GM18507 (cell line): ENCODE data around the gene CAT.
"Not testable (repeated sequence)": the region's sequence is repeated elsewhere in the genome, so short reads cannot be mapped to it uniquely, and the experiment has no call there.

ENCODE experiments used
- DNase-seq: peaks from one replicate; pipeline ENCODE4 v3.0.0; 2011; ENCODE audit warnings: low read depth; ENCODE audit not compliant: insufficient read length; ENCODE audit errors: extremely low spot score
- FAIRE-seq: peaks from 2 replicates; lab custom pipeline; 2011; peaks lifted over from hg19 to GRCh38; lab: Jason Lieb, UNC

Gene CAT

DNA sequence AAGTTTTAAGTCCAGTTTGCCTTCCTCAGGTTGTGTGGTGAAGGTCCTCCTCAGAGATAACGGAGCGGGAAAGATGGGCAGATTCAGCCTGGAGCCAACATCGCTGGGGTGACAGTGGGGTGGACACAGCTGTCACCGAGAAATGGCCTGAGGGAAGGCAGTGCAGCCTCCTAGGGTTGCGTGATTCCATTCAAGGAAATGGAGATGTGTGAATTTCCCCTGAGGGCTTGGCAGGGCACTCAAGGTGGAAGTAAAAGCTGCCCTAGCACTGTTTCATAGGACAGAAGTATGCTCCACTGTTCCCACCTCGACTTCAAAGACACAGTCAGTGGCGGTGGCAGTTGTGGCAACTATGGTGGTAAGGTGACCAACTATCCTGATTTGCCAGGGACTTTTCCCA lies 15.4 kb upstream of the CAT start:
- DNase-seq (no peak), FAIRE-seq (no peak)

GRCh38 chr11:34424826-34425225 lies 13.9 kb upstream of the CAT start:
- not testable (repeated sequence) for DNase-seq, FAIRE-seq

GRCh38 chr11:34425360-34425759 lies 13.4 kb upstream of the CAT start:
- DNase-seq, result no peak
- FAIRE-seq, result no peak

DNA sequence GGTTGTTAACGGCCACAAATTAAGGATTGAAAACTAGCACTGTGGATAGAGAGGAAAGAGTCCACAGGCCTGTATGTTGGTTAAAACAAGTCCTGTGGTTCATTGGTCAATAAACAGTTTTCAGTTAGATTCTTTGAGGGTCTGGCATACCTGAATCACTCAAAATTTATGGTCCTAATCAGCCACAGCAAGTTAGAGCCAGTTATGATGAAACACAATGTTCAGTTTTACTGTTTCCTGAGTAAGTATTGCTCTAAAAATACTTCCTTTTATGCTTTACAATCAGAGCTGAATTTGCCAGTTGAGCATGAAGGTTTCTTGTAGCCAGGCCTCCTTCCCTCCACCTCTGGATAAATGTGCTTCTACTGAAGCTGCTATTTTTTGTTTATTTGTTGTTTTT lies 12.9 kb upstream of the CAT start:
- FAIRE-seq (no peak), DNase-seq (no peak)

DNA sequence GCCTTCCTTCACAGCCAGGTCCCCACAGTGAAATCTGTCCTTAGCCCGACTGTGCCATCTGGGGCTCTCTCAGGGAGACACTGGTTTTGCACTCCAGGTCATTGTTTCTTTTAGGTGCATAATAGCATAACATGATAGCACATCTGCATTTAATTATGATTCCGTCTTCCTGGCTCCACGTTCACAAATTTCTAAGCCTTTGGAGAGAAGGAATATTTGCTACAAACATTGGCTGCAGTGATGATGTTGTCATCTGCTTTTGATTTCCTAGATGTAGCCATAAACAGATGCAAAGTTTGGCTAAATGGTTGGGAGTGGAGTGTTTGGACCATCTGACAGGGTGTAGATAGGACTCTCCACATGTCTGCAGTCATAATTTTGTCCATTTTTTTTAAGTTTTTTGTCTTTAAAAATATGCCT lies 12.0 kb upstream of the CAT start:
- no peak for FAIRE-seq
- DNase-seq, result no peak

DNA sequence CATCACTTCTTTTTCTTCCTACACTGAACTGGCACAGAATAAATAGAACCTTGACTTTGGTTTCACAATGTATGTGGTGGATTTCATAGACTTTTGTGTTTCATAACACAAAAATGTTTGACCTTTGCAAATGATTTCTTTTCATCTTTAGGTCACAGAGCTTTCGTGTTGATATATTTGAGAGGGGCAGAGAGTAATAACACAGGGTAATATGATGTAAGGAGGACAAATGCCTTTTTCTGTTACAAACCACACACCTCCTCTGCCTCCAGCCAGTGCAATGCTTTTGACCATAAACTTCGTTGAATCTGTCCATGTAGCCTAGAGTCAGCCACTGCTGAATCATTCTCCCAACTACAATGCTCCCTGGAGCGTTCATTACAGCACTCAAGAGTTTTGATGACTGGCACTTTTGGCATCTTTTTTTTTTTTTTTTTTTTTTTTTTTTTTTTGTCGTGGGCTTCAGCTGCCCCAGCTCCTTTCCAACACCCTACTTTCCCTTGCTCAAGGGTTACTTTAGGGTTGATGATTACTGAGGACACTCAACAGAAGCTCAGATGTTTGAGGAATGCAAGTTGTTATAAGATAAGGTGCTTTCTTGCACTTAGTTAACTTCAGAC lies 11.4 kb upstream of the CAT start:
- DNase-seq, result no peak

DNA sequence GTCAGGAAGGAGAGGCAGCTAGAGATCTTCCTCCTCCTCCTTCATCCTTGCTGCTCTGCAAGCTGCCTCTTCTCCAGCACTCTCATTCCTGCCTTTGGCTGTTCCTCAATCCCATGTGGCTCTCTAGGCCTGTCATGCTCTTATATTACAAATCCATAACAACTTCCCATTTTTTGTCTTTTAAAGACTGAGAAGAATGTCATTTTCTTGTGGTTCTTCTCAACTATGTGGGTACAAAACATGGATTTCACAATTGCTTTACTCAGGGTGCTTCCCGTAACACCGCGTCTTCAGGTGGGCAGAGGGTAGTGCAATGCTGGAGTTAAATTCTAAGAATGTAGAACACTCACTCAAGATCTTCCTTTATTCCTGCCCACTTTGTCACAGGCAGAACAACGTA lies 6.8 kb upstream of the CAT start:
- no peak for DNase-seq
- FAIRE-seq, result no peak

More for the DNA sequence above, 11.4 kb upstream of the CAT start:
- FAIRE-seq, result no peak

DNA sequence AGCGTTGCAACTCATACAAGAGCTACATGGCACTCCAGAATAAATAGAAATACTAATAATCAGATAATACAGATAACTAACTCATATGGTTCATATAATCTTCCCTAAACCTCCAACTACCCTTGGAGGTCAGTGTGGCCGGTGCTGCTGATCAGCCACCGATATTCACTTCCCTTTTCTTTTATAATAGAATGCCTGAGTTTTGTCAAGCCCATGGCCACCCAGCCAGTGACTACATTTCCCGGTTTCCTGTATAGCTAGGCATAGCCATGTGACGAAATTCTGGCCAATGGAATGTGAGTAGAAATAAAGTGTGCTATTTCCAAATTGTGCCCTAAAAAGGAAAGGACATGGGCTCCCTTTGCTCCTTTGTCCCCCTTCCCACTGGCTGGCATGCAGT lies 5.9 kb upstream of the CAT start:
- FAIRE-seq (no peak), DNase-seq (no peak)

DNA sequence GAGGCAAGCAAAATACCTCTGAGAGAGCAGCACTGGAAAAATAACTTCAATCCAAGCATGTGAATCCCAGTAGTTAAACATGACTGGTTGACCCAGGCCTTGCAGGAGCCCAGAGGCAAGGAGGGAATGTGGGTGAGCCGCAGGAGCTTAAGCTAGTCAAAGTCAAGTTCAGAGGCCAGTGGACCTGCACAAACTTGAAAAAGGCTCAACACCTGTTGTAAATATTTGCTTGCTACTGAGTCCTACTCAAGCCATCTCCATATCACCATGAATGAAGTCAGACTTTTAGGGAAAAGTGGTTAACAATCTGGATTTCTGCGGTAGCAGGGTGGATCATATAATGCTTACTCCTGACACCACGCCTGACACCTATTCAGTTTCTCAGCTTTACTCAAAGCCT lies 4.8 kb upstream of the CAT start:
- no peak for DNase-seq
- FAIRE-seq, result no peak

DNA sequence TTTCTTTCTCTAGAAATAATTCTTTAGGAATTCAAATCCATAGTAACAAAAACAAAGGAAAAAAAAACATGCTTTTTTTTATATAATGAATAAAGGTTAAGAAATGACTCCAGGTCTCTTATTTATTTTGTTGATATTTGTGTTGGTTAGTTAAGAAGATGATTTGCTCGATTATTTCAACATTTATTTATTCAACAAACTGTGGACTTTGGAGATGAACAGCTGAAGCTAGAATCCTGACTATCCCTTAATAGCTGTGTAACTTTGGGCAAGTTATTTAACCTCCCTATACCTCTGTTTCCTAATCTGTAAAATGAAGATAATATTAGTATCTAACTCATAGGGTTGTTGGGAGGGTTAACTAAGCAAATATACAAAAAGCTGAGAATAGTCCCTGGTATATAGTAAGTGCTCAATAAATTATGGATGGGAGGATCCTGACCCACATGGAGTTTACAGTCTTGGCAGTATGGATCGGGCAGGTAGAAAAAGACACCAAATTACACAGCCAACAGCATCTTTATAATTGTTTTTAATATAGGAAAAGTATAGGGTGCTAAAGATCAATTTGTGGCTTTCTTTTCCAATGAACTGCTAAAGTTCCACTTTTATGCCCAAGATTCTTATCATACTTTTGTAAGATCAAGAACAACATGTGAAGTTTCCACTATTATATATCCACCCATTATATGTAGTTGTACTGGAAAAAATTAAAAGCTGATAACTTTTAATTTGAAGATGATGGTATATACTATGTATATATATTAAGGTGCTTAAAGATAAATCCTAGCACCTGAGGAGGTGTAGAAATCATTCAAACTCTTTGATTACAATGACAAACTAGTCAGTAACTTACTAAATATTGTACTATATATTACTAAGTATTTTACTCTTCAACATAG lies 1.3 kb upstream of the CAT start:
- no peak for FAIRE-seq
- no peak for DNase-seq

DNA sequence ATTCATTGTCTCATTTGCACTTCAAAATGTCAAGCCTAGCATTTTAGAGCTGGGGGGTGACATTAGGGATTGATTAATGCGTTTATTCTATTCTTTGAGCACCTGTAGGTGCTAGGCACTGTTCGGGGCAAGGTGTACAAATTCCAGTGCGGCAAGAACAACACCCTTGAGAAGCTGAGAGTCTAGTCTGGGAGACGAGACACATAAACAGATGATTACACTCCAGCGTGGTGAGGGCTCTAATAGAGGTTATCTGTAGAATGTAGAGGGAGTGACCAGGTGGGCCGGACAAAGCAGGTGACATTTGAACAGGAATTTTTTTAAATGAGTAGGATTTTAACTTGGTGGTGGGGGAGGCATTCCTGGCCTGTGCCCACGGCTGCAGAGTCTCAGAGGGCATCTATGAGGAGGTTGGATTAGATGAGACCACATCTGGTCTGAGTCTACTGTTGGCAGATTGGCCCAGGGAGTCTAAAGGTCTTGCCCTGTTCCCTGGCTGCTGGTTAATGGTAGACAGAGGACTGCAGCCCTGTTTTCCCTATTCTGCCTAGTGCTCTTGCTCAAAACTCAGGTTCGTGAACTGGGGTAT lies 970 bp downstream of the CAT start:
- FAIRE-seq (no peak), DNase-seq (no peak)

DNA sequence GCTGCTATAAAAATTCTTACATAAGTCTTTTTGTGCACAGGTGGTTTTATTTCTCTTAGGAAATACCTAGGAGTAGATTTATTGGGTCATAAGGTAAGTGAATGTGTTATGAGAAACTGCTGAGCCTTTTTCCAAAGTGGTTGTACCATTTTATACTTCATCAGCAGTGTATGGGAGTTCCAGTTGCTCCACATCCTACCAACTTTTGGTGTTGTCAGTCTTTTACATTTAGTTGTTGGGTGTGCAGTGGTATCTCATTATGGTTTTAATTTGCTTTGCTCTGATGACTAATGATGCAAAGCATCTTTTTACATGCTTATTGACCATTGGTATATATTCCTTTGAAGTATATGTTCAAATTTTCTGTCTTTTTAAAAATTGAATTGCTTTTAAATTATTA lies 3.1 kb downstream of the CAT start:
- no peak for DNase-seq
- no peak for FAIRE-seq

GRCh38 chr11:34443136-34443535 lies 4.4 kb downstream of the CAT start:
- no peak for DNase-seq
- FAIRE-seq, result no peak

- DNase-seq (no peak), FAIRE-seq (no peak)
Measured at GRCh38 chr11:34444428-34444827, 5.7 kb downstream of the CAT start.

DNA sequence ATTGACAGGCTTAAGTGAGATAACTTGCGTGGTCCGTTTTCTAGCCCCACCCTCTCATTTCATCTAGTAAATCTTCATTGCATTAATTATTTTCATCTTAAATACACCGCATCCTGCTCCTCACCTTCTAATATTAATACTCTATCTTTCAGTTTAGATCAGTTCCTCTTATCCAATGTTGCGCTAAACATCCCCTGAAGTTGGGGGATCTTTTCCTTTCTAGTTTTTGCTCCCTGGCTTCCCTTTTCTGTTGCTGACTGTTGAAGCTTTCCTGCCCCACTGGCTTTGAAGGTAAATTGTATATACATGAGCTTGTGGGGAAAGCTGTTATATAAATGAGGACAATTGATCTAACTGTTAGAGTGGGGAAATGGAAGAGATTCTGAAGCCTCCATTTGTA lies 7.2 kb downstream of the CAT start:
- no peak for FAIRE-seq
- DNase-seq, result no peak

- no peak for DNase-seq
- FAIRE-seq, result no peak
Measured at GRCh38 chr11:34446386-34446785, 7.7 kb downstream of the CAT start.

- DNase-seq, result no peak
- FAIRE-seq, result no peak
Measured at GRCh38 chr11:34447044-34447443, 8.3 kb downstream of the CAT start.

DNA sequence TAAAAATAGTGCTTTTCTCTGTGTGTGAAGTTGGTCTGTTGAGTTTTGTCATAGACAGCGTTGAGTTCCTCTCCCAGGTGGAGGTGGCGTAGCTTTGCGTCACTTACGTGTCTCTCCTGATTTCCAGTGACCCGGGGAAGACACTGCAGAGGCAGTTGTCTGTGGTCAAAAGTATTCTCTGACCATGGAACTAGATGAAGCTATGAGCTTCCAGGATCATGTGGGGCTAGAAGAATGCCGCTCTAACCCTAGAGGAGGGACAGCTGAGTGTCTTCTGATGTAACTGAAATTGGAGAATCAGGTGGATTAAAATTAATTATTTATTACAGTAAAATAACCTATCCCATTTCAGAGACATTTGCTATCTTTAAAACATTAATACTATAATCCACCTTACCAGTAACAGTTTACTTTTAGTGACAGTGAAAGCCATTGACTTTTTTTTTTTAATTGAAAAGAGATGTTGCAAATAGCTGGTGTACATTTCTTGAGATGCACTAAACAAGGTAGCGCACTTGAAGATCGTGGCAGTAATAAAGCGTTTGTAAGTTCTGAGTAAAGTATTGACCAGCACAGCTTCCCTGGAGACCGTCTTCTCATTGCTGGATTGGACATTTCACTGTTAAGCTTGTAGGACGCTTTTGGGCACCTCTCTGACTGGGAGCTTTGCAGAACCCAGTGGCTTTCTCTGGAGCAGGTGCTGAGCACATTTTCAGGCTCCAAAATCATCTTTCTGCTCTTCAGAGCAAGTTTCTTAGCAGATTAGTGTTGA lies 9.7 kb downstream of the CAT start:
- FAIRE-seq (no peak), DNase-seq (no peak)

DNA sequence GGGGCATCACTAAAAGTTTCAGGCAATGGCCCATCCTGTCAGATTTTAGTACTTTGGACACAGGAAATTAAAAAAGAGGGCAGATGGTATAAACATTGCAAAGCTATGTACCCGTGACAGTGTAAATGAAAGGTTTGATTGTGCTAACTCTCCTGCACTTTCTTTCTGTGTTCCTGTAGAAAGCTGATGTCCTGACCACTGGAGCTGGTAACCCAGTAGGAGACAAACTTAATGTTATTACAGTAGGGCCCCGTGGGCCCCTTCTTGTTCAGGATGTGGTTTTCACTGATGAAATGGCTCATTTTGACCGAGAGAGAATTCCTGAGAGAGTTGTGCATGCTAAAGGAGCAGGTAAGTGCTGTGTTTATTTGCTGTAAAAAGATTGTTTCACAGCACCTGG lies 10.3 kb downstream of the CAT start:
- peak; percentile 77 for FAIRE-seq
- DNase-seq, result peak; percentile 11

DNA sequence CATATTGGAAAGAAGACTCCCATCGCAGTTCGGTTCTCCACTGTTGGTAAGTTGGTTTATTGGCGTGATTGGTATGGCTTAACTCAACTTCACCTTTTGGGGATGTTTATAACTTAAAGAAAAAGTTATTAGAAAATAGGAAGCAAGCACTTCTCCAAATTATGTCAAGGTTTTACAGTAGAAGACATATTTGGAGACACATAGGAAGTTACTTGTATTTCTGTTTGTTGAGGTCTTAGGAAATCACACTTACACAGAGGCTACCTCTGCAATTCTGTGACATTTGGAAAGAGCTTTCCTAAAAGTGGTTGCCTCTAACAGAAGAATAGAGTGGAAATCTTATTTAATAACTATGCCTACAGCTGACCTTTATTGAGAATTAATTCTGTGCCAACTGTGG lies 12.3 kb downstream of the CAT start:
- DNase-seq (no peak), FAIRE-seq (no peak)
